HPDE6-E6E7 (cell line): ENCODE results near the gene MYO18B.

Experiments
- DNase-seq: peaks from one replicate; pipeline ENCODE4 v3.0.0; 2011; ENCODE audit warnings: missing footprints; ENCODE audit errors: extremely low spot score

MYO18B gene

DNA sequence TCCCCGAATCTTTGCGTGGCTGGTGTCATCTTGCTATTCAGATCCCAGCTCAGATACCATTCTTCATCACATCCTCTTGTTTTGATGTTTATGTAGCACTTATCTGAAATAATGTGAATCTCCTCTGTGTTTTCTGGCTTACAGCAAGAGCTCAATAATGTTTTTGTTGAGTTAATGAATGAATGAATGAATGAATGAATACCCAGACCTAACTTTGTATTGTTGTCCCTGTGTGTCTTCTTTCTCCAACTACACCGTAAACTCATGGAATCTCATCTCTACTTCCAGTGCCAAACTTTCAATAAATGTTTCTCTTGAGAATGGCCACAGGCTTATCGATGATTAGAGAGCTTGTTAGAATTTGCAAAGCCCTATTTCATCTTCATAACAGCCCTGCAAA lies 110.2 kb downstream of the MYO18B start:
- no peak for DNase-seq

DNA sequence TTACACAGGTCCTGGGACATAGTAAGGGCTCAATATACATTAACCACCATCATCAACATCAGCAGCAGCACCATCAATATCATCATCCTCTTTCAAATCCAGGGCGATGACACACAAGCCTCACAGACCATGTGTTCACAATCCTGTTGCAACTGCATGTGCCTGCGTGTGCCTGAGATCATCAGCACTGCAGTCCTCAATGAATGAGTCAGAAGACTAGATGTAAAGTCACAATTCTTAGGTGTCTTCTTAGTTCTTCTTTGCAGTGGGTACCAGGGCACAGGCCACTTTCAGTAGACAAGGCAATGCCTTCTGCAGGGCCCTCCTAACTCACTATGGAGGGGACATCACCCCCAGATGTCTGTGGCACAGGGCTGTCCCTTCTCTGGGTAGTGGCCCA lies 111.1 kb downstream of the MYO18B start:
- DNase-seq = no peak

DNA sequence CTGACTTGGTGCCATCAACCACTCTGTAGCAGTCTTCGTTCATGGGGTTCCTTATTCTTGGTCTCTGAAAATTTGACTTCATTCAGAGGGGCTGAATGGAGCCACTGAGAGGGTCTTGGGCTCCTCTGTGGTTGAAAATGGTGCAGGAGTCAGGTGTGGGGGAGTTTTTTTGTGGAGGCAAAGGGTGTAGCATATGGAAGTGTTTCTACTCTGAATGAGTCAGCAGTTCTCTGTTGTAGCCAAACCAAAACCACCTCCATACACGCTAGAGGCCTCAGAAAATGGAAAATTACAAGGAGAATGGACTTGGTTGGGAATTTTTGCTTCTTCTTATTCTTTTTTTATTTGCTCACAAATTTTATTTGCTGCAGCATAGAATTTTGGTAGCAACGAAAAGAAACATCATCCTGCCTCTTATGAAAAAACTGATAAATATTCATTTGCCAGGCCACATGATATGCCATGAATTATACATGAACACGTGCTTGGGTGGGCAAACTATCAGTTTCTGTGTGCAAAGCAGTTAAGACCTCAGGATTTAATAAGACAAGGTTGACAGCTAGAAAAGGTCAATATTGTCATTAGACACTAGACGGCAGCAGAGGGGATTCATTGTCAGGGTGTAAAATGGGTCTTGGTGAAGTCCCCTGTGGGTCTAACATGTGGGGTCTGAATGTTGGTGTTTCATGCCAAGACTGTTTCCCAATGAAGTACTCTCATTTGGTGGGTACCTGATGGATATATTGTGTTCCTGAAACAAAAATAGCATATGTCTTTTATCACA lies 111.7 kb downstream of the MYO18B start:
- DNase-seq = no peak

DNA sequence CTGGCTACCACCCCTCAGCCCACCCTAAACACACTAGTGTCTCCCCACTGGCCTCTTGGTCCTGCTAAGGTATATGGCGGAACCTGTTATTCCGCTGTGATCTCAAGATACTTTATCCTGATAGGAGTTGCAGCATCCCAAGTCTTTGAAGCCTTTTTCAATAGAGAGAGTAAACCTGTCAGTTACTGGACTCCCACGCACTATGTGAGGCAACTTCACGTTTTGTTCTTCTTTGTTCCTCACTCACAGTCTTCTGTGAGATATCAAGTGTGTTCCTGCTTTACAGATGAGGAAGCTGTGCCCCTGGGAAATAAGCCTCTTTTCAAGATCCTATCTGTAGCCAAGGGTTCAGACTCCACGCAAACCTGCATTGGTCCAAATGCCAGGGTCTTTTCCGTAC lies 127.8 kb downstream of the MYO18B start:
- DNase-seq = no peak

DNA sequence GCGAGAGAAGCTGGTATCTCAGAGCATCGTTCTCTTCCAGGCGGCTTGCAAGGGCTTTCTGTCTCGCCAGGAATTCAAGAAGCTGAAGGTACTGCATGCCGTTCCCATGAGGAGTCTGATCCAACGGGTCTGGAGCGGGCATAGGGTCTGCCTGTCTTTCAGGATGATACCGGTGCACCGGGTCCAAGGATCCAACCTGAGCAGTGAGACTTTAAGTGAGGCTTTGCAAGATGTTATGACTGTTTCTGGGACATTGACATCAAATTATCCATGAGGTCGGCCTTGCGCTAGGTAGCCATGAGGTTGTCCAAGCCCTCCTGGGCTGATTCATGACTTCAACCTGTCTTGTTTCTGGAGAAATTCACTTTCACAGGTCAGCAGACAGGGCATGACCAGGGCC lies 132.3 kb downstream of the MYO18B start:
- DNase-seq = no peak

DNA sequence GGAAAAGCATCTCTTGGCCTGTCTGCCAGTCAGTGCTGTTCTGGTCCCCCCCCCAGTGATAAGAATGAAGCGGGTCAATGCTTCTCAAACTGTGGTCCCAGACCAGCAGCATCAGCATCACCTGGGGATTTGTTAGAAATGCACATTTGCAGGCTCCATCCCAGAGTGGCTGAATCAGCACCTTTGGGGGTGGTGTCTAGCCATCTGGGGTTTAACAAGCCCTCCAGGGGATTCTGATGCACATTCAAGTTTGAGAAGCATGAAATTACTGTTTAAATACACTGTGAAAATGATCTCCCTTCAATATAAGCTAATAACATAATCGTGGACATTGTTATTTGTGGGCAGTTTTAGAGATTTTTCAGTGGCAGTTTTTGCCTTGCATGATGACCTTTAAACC lies 133.5 kb downstream of the MYO18B start:
- DNase-seq = no peak

DNA sequence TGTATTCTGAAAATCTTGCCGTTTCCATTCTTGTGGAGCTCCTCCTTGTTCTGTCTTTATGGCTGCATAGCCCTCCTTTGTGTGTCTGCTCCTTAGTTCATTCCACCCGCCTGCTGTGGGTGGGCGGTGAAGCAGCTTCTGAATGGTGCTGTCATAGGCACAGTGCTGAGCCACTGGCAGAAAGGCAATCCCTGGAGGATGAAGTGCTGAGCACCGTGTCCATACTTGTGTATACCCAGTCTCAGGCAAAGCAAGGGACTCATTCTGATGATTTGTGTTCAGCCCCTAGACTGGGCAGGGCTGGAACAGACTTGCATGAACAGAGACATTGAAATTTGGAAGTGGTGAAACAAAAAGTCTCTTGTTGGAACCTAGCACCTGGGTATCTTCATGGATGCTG lies 134.9 kb downstream of the MYO18B start:
- DNase-seq = no peak

DNA sequence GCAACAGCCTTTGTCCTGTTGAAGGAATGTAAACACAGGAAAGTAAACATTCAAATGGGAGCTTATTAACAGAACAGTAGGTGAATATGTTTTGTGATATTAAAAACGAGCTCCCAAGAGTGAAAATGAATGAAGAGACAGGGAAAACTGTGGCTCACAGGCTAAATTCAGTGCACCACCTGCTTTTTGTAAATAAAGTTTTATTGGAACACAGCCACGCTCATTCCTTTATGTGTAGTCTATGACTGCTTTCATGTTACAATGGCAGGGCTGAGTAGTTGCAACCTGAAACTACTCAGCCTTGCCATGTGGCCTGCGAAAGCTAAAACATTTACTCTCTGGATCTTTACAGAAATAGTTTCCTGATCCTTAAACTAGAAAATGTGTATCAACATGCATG lies 136.9 kb downstream of the MYO18B start:
- no peak for DNase-seq

DNA sequence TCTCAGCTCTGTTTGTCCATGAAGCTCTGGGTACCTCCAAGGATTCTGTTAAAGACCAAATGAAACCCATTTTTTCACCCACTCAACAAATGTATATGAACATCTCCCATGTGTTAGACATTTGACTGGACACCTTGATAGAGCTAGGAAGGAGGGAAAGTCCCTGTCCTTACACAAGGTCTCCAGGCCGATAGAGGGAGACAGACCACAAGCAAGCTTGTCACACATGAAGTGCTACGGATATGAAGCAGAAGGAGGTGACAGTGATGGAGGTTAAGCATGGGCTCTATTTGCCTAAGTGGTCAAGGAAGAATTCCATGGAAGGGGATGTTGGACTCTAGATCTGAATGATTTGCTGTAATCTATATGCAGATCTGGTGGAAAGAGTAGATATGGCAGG lies 138.5 kb downstream of the MYO18B start:
- DNase-seq = no peak

DNA sequence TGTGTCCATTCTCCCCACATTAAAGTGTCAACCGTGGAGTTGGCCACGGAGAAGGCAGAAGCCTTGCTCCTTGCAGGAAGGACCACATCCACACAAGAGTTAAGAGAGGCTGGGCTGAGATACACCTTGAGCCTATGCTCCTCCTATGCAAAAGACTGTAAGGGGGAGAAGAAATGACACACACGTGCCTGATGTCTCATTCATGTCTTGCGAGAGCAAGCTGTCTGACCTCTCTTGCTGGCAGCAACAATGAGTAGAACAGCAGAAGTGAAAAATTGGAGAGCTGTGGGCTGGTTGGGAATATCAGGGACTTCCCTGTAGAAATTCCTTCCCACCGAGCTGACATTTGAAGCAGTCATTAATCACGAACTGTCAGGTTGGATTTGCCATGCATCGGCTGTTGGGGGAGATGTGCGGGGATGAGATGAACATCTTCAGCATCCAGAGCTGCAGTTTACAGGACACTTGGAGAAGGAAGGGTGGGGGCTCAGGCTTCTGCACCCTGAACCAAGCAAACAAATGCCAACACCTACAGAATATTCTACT lies 139.3 kb downstream of the MYO18B start:
- DNase-seq = no peak

DNA sequence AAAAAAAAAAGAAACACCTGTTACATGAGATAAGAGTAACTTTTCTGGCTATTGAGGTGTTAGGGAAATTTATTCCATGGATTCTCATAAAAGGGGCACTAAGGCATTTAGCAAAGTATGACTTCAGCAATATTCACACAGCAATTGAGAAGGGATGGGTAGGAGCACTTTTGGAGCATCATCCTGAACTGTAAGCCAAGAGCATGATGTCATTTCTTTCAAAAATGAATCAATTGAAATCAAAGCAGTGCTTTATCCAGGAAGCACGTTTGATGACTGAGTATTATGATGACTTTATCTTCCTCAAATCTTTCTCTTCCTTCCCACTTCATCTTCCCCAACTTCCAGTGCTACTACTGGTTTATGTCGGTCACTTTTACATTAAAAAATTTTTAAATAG lies 140.4 kb downstream of the MYO18B start:
- DNase-seq = no peak

DNA sequence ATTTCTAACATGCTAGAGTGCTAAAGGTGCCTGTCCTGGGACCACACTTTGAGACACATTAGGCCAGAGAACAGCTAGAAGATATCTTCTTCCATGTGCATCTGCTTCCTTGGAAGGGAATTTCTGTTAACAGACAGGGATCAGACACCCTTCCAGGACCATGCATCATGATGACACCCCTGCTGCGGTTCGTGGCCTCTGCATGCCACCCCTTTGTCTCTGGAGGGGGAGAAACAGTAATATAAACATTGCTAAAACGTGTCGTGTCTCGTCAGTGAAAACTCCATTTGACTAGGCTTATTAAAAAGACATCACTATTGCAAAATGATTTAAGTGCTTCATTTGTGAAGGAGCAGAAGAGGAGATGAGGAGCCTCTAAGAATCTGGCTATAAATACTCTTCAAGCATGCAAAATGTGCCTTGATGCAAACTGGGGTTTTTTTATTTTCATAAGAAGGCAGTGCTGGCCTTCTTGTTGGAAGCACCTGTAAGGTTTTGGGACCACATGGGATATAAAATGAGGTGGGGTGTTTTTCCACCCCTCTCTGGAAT lies 141.6 kb downstream of the MYO18B start:
- no peak for DNase-seq

DNA sequence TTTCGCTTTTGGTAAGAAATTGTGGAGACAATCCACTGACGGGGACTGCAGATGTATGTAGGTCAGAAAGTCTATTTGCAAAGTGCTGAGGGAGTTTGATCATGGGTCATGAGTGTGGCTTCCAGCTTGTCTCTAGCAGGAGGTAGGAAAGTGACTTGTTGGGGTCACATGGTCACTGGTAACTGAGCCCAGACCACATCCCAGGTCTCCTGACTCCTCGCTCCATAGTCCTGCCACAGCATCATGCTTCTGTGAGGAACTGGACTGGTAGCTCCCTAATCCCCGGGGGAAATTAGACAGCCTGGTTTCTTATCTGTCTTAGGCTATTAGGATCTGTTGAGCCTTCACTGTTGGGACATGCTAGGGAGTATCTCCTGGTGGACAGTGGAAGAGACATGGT lies 142.1 kb downstream of the MYO18B start:
- DNase-seq = no peak

DNA sequence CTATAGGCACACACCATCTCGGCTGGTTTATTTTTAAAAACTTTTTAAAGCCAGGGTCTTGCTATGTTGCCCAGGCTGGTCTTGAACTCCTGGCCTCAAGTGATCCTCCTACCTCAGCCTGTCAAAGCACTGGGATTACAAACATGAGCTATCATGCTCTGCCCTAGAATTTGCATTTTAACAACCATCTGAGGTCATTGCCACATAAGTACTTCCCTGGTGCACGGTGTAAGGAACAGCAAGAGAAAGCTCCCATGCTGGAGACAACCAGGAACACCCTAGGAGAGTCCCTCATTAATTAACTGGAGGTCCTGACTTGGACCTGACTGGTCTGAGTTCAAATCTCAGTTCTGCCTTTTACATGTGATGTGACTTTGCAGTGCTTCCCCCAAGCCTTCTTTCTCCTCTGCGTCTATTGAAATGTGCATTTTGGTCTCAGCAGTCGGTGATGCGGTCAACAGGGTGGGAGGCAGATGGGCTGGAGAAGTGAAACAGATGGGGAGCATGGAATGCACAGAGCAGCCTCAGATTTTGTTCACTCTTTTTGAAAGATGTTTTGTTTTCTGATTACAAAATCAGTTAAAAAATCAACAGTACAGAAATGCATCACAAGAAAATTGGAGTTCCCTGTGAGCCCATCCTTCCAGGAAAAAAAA lies 146.5 kb downstream of the MYO18B start:
- DNase-seq = no peak

DNA sequence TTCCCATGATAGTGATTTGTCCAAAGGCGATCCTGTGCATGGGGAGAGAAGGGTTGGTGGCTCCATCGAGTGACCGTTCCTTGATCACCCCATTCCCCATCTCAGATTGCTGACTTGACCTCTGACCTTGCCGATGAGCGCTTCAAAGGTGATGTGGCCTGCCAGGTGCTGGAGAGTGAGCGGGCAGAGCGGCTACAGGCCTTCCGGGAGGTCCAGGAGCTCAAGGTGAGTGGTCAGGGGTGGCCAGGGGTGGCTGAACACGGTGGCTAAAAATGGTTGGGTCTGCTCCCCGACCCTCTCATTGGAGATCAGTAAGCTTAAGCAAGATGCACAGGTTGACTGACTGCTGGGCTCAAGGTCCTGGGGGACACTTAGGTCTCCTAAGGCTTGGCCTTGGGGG lies 148.7 kb downstream of the MYO18B start:
- no peak for DNase-seq

DNA sequence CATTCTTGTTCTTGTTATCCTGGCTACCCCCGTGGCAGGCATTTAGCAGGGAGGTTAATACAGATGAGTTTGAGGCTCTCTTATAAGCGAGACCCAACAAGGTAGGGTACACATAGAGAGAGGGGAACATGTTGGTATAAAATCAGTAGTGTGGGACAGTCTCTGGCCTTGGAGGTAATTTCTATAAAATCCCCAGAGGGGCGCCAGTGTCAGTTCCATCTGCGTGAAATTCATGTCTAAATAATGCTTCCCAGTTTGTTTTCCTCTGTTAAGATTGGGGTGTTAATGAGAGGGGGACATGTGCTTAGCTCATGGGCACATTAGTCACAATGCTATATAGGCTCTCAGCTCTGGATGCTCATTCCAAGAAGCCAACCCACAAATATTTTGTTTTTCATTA lies 150.7 kb downstream of the MYO18B start:
- no peak for DNase-seq

DNA sequence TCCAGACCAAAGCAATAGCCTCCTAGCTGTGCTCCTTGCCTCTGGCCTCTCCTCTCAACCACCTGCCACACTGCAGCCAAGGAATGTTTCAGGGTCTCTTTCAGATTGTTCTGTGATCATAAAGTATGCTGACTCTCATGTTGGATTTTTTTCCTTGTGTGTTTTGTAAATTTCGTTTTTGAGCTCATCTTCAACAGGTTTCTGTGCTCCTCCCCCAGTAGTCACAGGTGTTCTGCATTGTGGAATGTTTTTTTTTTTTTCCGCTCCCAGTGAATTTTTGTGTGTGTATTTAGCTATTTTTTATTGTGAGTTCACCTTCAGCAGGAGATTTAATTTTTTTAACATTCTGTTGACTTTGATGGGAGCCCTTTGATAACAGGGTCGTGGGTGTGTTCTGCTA lies 153.7 kb downstream of the MYO18B start:
- no peak for DNase-seq

DNA sequence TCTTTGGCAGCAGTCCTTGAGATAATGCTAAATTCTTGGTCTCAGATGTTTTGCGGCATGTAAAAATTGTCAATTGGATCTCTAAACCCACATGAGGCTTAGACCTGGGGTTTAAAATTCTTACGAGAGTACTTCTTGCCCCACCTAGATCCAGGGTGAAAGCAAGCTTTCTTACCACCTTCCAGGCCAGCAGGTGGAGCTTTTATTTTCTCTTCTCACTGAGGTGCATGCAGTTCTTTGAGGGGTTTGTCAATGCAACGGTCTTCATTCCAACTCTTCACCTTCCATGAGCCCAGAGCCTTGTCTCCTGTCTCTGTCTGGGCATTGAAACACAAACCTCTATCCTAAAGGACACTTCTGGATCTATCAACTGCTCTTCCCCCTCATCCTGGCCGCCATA lies 154.1 kb downstream of the MYO18B start:
- no peak for DNase-seq

DNA sequence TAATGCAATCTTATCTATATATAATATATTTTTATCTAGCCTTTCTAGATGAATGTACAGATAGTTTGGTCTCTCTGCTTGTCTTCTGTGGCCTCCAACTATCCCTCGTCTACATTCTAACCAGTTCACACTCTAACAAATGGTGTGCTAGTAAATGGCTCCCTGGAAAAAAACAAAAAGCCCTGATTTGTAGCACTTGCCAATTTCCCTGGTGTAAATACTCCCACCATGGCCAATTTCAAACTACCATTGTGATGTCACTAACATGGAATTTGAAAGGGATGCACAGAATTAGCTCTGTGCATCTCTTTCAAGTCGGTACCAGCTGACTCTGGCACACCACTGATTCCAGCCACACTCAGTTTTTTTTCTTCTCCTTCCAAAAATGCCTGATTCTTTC lies 154.6 kb downstream of the MYO18B start:
- no peak for DNase-seq

DNA sequence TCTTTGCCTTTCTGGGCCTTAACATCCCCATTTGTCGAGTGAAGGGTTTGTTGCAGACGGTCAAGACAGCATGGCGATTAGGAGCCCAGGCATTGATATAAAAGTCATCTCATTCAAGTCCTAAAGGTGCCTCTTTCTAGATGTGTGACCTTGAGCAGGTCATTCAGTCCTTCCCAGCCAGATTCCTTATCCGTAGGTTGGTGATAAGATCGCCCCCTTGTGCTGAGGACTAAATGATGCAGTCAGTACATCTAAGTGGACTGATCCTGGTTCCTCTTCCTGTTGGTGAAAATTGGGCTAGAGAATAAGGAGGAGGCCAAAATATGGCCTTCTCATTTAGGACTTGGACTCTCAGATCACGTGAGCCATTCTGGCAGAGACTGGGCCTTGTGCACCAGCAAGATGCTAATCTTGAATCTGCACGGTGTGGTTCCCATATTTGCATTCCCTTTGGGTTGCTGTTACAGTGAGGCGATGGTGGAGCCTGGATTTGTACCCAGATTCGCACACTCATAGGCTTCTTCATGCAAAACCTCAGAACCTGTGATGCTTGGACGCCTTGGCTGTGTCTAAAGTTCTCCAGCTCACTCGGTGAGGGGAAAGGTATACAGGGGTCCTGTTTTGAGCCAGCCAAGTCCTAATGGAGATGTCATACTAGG lies 156.8 kb downstream of the MYO18B start:
- DNase-seq = no peak

DNA sequence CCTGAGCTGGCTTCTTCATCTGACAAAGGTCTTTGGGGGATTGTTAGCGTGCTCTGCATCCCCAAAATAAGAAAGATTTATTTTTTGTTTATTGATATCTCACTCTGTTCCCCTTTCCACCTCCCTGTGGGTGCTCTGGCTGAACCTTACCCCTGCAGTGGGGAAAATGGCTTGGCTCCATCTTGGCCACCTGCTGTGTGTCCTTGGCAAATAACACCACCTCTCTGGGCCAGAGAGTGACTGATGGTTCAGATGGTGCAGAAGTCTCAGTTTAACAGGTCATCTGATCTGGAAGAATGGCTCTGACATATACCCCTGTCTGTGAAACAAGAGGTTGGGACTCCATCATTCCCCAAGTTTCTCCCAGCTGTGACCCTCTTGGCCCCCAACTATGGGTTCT lies 157.6 kb downstream of the MYO18B start:
- DNase-seq = no peak

DNA sequence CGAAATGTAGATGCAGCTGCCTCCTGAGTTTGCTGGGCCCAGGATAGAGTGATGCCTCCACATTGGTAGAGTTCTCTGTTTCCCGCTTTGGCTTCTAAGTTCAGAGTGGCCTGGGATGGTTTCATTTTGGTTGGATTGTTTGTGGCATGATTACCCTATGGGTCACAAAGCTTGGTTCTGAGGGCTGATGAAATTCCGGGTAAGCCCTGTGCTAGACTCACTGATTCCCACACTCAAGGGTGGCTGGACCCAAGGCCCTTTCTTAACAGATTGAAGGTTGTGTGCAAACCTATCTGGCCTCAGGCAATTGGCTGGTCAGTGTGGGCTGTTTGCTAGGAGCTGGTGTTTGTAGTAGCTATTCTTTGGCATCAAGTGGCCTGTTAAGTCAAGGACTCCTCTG lies 158.4 kb downstream of the MYO18B start:
- no peak for DNase-seq

DNA sequence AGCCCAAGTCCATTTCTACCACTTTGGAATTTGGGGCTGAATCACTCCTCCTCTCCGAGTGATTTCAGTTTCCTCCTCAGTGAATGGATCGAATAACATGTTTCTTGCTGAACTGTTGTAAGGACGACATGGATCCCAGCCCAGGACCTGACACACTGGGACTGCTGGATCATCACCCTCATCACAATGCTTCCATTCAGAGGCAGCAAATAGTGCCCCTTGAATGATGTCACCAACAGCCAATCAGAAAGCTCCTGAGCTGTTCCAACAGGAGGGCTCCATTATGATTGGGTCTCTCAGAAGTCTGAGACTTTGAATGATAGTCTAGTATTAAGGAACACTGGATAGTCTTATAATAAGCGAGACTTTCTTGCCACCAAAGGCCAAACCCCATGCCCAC lies 158.9 kb downstream of the MYO18B start:
- no peak for DNase-seq
